ENCODE results near the gene COL9A3. TPM values are rescaled to one million over a fixed set of nuclear protein-coding genes. Genes with fewer than 3 reads are reported as not detected.

The COL9A3 gene
- total RNA-seq, 4 donors from 2014 or later = 2.2 to 2.3 TPM; not detected in 2

- H3K27ac ChIP-seq = peak overlapping the region; percentile 88 to 95 (median 94)
- H3K27me3 ChIP-seq = no peaks in the 10 kb centered on the region
- 0% methylated on average over 11 to 23 of the region's 68 CpGs for WGBS, 2 donors
- no peaks in the 10 kb centered on the region for H3K9me3 ChIP-seq
- intact Hi-C loops (cut with DNase I) = no loop called here
- no peak for DNase-seq
- peak in 1 of 4 donors; percentile 18 for TF ChIP-seq POLR2A (IDR thresholded peaks at IDR 0.05)
- TF ChIP-seq, protein P1, sequence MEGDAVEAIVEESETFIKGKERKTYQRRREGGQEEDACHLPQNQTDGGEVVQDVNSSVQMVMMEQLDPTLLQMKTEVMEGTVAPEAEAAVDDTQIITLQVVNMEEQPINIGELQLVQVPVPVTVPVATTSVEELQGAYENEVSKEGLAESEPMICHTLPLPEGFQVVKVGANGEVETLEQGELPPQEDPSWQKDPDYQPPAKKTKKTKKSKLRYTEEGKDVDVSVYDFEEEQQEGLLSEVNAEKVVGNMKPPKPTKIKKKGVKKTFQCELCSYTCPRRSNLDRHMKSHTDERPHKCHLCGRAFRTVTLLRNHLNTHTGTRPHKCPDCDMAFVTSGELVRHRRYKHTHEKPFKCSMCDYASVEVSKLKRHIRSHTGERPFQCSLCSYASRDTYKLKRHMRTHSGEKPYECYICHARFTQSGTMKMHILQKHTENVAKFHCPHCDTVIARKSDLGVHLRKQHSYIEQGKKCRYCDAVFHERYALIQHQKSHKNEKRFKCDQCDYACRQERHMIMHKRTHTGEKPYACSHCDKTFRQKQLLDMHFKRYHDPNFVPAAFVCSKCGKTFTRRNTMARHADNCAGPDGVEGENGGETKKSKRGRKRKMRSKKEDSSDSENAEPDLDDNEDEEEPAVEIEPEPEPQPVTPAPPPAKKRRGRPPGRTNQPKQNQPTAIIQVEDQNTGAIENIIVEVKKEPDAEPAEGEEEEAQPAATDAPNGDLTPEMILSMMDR (IDR thresholded peaks at IDR 0.05) = no peak
- H3K36me3 ChIP-seq = peaks cover 5 to 29% (median 16%) of the 10 kb centered on the region in 3 donors
- H3K4me1 ChIP-seq = peaks cover 14 to 53% (median 15%) of the 10 kb centered on the region in 3 donors
- peak overlapping the region; percentile 66 to 93 (median 78) for H3K4me3 ChIP-seq
These were observed 21.7 kb upstream of the COL9A3 start for GRCh38 chr20:62795023-62795761.

DNA sequence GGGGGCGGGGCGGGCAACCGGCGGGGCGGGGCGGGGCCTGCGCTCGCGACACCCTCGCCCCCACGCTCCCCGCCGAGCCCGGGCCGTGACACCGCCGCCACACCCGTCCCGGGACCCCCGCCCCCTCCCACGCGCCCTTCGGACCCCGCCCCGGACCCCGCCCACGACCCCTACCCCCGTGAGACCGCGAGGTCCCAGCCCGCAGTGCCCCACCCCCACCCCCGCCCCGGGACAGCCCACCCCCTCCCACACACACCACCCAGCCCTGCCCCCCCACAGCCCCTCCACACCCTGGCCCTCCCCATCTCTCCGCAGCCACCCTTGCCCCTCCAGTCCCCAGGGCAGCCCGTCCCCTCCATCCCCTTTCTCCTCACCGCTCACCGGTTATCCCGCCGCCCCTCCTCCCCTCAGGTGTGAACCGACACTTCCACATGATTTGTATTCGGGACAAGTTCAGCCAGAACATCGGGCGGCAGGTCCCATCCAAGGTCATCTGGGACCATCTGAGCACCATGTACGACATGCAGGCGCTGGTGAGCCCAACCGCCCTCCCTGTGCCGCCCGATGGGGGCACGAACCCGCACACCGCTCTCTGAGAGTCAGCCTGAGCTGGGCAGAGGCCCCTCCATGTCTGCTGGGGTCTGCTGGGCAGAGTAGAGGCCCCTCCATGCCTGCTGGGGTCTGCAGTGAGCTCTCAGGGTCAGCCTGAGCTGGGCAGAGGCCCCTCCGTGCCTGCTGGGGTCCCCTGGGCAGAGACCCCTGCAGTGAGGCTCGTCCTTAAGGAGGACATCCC is 20.0 kb upstream of the COL9A3 start:
- Histone ChIP-seq H3K27ac (peak overlapping the region; percentile 88 to 95 (median 94)), H3K4me3 (peak overlapping the region; percentile 66 to 93 (median 78)), H3K36me3 (peaks cover 5 to 44% (median 16%) of the 10 kb centered on the region in 3 donors), H3K27me3 (no peaks in the 10 kb centered on the region), H3K4me1 (peaks cover 11 to 46% (median 15%) of the 10 kb centered on the region in 3 donors), H3K9me3 (no peaks in the 10 kb centered on the region)
- intact Hi-C loops (cut with DNase I) = no loop called here
- TF ChIP-seq POLR2A (IDR thresholded peaks at IDR 0.05) = no peak
- TF ChIP-seq, protein P1 (IDR thresholded peaks at IDR 0.05) = no peak
- no peak for DNase-seq
- 64% methylated on average over 6 of the region's 53 CpGs; no CpG with 5 or more reads in 1 of the 2 donors for WGBS, 2 donors

DNA sequence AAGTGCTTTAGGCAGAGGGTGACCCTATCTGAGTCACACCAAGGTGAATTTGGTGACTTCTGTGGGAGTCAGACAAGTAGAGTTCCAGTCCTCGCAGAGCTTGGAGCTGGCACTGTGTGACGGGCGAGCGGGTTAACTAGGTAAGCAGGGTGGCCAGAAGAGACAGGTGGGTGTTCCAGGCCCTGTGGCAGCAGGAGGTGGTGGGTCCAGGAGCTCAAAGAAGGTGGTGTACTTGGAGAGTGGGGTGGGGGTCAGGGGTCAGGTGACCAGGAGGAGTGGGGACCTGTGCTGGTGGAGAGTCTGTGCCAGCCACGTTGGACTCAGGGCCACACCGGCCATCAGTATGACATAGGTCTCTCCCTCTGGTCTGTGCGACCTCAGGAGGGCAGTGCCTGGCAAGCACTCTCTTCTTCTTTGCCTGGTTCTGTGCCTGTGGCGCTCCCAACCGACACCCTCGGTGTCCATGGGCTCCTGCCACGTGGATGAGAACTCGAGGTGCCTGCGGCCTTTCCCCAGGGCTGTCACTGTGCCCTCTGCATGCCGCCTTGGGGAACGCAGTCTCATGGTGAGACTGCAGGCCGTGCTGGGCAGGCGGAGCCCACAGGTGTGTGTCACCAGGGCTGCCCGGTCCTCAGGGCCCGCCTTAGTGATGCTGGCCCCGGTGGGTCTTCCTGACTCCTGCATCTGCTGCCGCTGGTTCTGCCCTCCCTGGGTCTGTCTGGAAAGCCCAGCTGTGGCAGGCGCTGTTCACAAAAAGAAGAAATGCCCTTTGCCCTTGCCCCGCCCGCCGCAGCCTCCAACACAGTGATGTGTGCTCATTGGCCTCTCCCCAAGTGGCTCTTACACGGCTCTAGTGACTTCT is 18.9 kb upstream of the COL9A3 start:
- H3K4me1 ChIP-seq = peaks cover 11 to 52% (median 15%) of the 10 kb centered on the region in 3 donors
- H3K27ac ChIP-seq = peak overlapping the region in 3 of 4 donors; percentile 88 to 95 (median 95)
- no peak for TF ChIP-seq POLR2A (IDR thresholded peaks at IDR 0.05)
- TF ChIP-seq, protein P1 (IDR thresholded peaks at IDR 0.05) = no peak
- DNase-seq = no peak
- H3K9me3 ChIP-seq = no peaks in the 10 kb centered on the region
- H3K36me3 ChIP-seq = peaks cover 5 to 44% (median 16%) of the 10 kb centered on the region in 3 donors
- no peaks in the 10 kb centered on the region for H3K27me3 ChIP-seq
- H3K4me3 ChIP-seq = no peak overlapping the region
- intact Hi-C loops (cut with DNase I) = no loop called here
- 75 to 84% methylated on average over 13 to 20 of the region's 26 CpGs for WGBS, 2 donors

GRCh38 chr20:62799036-62799435 is 17.8 kb upstream of the COL9A3 start:
- intact Hi-C loops (cut with DNase I) = no loop called here
- DNase-seq = no peak

More at GRCh38 chr20:62799036-62799435, 17.8 kb upstream of the COL9A3 start:
- 87 to 92% methylated on average over 3 to 7 of the region's 8 CpGs for WGBS, 2 donors
- no peak for TF ChIP-seq POLR2A (IDR thresholded peaks at IDR 0.05)
- TF ChIP-seq, protein P1 (IDR thresholded peaks at IDR 0.05) = no peak
- peaks cover 10 to 46% (median 14%) of the 10 kb centered on the region in 3 donors for H3K4me1 ChIP-seq
- H3K36me3 ChIP-seq = peaks cover 5 to 44% (median 16%) of the 10 kb centered on the region in 3 donors
- H3K27me3 ChIP-seq = no peaks in the 10 kb centered on the region
- H3K9me3 ChIP-seq = no peaks in the 10 kb centered on the region
- no peak overlapping the region for H3K27ac ChIP-seq
- H3K4me3 ChIP-seq = no peak overlapping the region
